HG03039 (cell line): ENCODE data around the gene NEK11.
"Not testable (repeated sequence)": the region's sequence is repeated elsewhere in the genome, so short reads cannot be mapped to it uniquely, and the experiment has no call there.

ENCODE experiments used
- ATAC-seq: cut with Tn5 transposase; IDR thresholded peaks from one replicate; pipeline ENCODE4 v1.9.1; 2021; ENCODE audit warnings: mild to moderate bottlenecking, moderate library complexity; ENCODE audit not compliant: unreplicated experiment

Gene NEK11

GRCh38 chr3:131038326-131038725, 11.6 kb downstream of the NEK11 start:
- no peak for ATAC-seq

GRCh38 chr3:131042271-131042985, 15.8 kb downstream of the NEK11 start:
- not testable (repeated sequence) for ATAC-seq

GRCh38 chr3:131047582-131047981, 20.9 kb downstream of the NEK11 start:
- ATAC-seq, result no peak

- ATAC-seq, result no peak
These were observed 21.4 kb downstream of the NEK11 start for GRCh38 chr3:131048030-131048429.

GRCh38 chr3:131050001-131050400, 23.3 kb downstream of the NEK11 start:
- no peak for ATAC-seq

- no peak for ATAC-seq
These were observed 26.6 kb downstream of the NEK11 start for GRCh38 chr3:131053043-131053859.

- no peak for ATAC-seq
These were observed 41.3 kb downstream of the NEK11 start for GRCh38 chr3:131067983-131068382.

GRCh38 chr3:131072099-131072559, 45.5 kb downstream of the NEK11 start:
- ATAC-seq, result no peak

- no peak for ATAC-seq
These were observed 46.2 kb downstream of the NEK11 start for GRCh38 chr3:131072845-131073244.

GRCh38 chr3:131075632-131076328, 49.1 kb downstream of the NEK11 start:
- no peak for ATAC-seq

- ATAC-seq, result no peak
These were observed 51.2 kb downstream of the NEK11 start for GRCh38 chr3:131077904-131078303.

- no peak for ATAC-seq
These were observed 52.4 kb downstream of the NEK11 start for GRCh38 chr3:131079086-131079485.

GRCh38 chr3:131081224-131081623, 54.5 kb downstream of the NEK11 start:
- no peak for ATAC-seq

- no peak for ATAC-seq
These were observed 55.6 kb downstream of the NEK11 start for GRCh38 chr3:131082246-131082645.

- ATAC-seq, result no peak
These were observed 56.5 kb downstream of the NEK11 start for GRCh38 chr3:131082871-131083863.

GRCh38 chr3:131091768-131092167, 65.1 kb downstream of the NEK11 start:
- no peak for ATAC-seq

GRCh38 chr3:131107637-131108433, 81.2 kb downstream of the NEK11 start:
- no peak for ATAC-seq

GRCh38 chr3:131109156-131109555, 82.5 kb downstream of the NEK11 start:
- ATAC-seq, result no peak

GRCh38 chr3:131110087-131110486, 83.4 kb downstream of the NEK11 start:
- ATAC-seq, result no peak

- ATAC-seq, result no peak
These were observed 87.6 kb downstream of the NEK11 start for GRCh38 chr3:131114256-131114655.
